ENCODE results near the gene OR4X2.
"Not testable (repeated sequence)": the region's sequence is repeated elsewhere in the genome, so short reads cannot be mapped to it uniquely, and the experiment has no call there.

OR4X2 gene

GRCh38 chr11:48244804-48245203, at the start of gene OR4X2:
Gene OR4X2, plus strand, starts transcription at chr11:48245104. Its CDS starts 0 bp downstream, at chr11:48245104.
- DNase-seq, result no peak

- DNase-seq, result no peak
Observed at GRCh38 chr11:48207881-48208280, 37.0 kb upstream of the OR4X2 start.

GRCh38 chr11:48210052-48210451, 34.9 kb upstream of the OR4X2 start:
- DNase-seq, result no peak

- DNase-seq, result no peak
Observed at GRCh38 chr11:48216510-48216909, 28.4 kb upstream of the OR4X2 start, which contains the start of gene OR4B1. Gene OR4B1, plus strand, starts transcription at chr11:48216810. Its CDS starts 0 bp downstream, at chr11:48216810.

GRCh38 chr11:48228761-48229160, 16.1 kb upstream of the OR4X2 start:
- DNase-seq, result no peak

- not testable (repeated sequence) for DNase-seq
Observed at GRCh38 chr11:48230057-48230456, 14.8 kb upstream of the OR4X2 start.

- DNase-seq, result no peak
Observed at GRCh38 chr11:48237727-48238126, 7.2 kb upstream of the OR4X2 start.

- DNase-seq, result no peak
Observed at GRCh38 chr11:48242501-48242900, 2.4 kb upstream of the OR4X2 start.

GRCh38 chr11:48248902-48249301, 4.0 kb downstream of the OR4X2 start:
- DNase-seq, result no peak

GRCh38 chr11:48261600-48261999, 16.7 kb downstream of the OR4X2 start:
- no peak for DNase-seq

- no peak for DNase-seq
Observed at GRCh38 chr11:48263423-48263911, 18.6 kb downstream of the OR4X2 start, which contains the start of gene OR4X1. Gene OR4X1, plus strand, starts transcription at chr11:48263861. Its CDS starts 0 bp downstream, at chr11:48263861.

- no peak for DNase-seq
Observed at GRCh38 chr11:48270621-48271020, 25.7 kb downstream of the OR4X2 start.

- no peak for DNase-seq
Observed at GRCh38 chr11:48272606-48273005, 27.7 kb downstream of the OR4X2 start.
